ENCODE measurements around the gene NINL. TPM values are rescaled to one million over a fixed set of nuclear protein-coding genes. Genes with fewer than 3 reads are reported as not detected.

Gene NINL
- total and polyA plus RNA-seq, 4 donors = 1.9 to 3.6 (median 2.8) TPM

- 97% methylated on average over 2 of the region's 2 CpGs for WGBS
- Histone ChIP-seq H3K4me3 (ENCODE audit: low read depth in 1 of 3, low read length in 3 of 3) (no peak overlapping the region), H3K36me3 (ENCODE audit: control insufficient read depth in 4 of 4, insufficient read depth in 3 of 4, low read depth in 1 of 4, low read length in 3 of 4) (peaks cover 1 to 45% (median 22%) of the 10 kb centered on the region in 4 donors)
Observed at GRCh38 chr20:25514195-25514594, 71.1 kb downstream of the NINL start.

More at GRCh38 chr20:25514195-25514594, 71.1 kb downstream of the NINL start:
- Histone ChIP-seq H3K4me1 (ENCODE audit: control insufficient read depth in 4 of 4, insufficient read depth in 4 of 4, low read length in 3 of 4) (peaks cover 0 to 4% (median 0%) of the 10 kb centered on the region in 4 donors), H3K27me3 (ENCODE audit: control insufficient read depth in 4 of 4, insufficient read depth in 4 of 4, low read length in 3 of 4) (no peaks in the 10 kb centered on the region), H3K27ac (ENCODE audit: low read depth in 1 of 2, low read length in 2 of 2) (no peak overlapping the region), H3K9ac (ENCODE audit: low read depth in 1 of 2, low read length in 2 of 2) (no peak overlapping the region), H3K9me3 (ENCODE audit: control insufficient read depth in 4 of 4, low read length in 3 of 4) (peaks cover 3 to 15% (median 7%) of the 10 kb centered on the region in 4 donors)
- no peak for DNase-seq (ENCODE audit: low spot score)
- TF ChIP-seq EGR1 (IDR thresholded peaks at IDR 0.05; ENCODE audit: low read depth in 2 of 2) (no peak), REST (IDR thresholded peaks at IDR 0.05) (no peak), JUND (IDR thresholded peaks at IDR 0.05) (no peak), HNF4A (conservative IDR thresholded peaks at IDR 0.05) (no peak), HNF4G (IDR thresholded peaks at IDR 0.05) (no peak), ATF3 (IDR thresholded peaks at IDR 0.05) (no peak), YY1 (IDR thresholded peaks at IDR 0.05) (no peak), NR2F2 (IDR thresholded peaks at IDR 0.05) (no peak), RXRA (IDR thresholded peaks at IDR 0.05) (no peak), RAD21 (IDR thresholded peaks at IDR 0.05) (no peak), ZBTB33 (IDR thresholded peaks at IDR 0.05) (no peak), GABPA (IDR thresholded peaks at IDR 0.05 in 1 of 2, conservative IDR thresholded peaks at IDR 0.05 in 1 of 2) (no peak), FOXA2 (IDR thresholded peaks at IDR 0.05) (no peak), FOXA1 (IDR thresholded peaks at IDR 0.05) (no peak), SP1 (IDR thresholded peaks at IDR 0.05) (no peak)
- TF ChIP-seq, protein P1, sequence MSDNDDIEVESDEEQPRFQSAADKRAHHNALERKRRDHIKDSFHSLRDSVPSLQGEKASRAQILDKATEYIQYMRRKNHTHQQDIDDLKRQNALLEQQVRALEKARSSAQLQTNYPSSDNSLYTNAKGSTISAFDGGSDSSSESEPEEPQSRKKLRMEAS (IDR thresholded peaks at IDR 0.05) = no peak
- TF ChIP-seq, protein P2, sequence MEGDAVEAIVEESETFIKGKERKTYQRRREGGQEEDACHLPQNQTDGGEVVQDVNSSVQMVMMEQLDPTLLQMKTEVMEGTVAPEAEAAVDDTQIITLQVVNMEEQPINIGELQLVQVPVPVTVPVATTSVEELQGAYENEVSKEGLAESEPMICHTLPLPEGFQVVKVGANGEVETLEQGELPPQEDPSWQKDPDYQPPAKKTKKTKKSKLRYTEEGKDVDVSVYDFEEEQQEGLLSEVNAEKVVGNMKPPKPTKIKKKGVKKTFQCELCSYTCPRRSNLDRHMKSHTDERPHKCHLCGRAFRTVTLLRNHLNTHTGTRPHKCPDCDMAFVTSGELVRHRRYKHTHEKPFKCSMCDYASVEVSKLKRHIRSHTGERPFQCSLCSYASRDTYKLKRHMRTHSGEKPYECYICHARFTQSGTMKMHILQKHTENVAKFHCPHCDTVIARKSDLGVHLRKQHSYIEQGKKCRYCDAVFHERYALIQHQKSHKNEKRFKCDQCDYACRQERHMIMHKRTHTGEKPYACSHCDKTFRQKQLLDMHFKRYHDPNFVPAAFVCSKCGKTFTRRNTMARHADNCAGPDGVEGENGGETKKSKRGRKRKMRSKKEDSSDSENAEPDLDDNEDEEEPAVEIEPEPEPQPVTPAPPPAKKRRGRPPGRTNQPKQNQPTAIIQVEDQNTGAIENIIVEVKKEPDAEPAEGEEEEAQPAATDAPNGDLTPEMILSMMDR (IDR thresholded peaks at IDR 0.05; ENCODE audit: low read depth, low read length, missing input control) = no peak

All from liver (tissue), 9 donors.